NB4 (cell line): ENCODE results near the gene CT55.
"Not testable (repeated sequence)": the region's sequence is repeated elsewhere in the genome, so short reads cannot be mapped to it uniquely, and the experiment has no call there.

ENCODE experiments used
- DNase-seq: peaks from one replicate; pipeline ENCODE4 v3.0.0; 2010; ENCODE audit warnings: low read depth
- H3K4me3 ChIP-seq: one replicate; pipeline ENCODE4 v1.5.1; 2011; ENCODE audit warnings: mild to moderate bottlenecking, low read depth, low read length, moderate library complexity
- MYC ChIP-seq: IDR thresholded peaks from 2 replicates; pipeline ENCODE4 v1.6.1; 2011; ENCODE audit warnings: low read depth, low read length
- POLR2A ChIP-seq: IDR thresholded peaks from 2 replicates; pipeline ENCODE4 v1.6.1; 2011; ENCODE audit warnings: mild to moderate bottlenecking; ENCODE audit not compliant: insufficient read length; ENCODE audit errors: extremely low read depth
- TF ChIP-seq, protein P1 (sequence below): IDR thresholded peaks from one replicate; pipeline ENCODE4 v1.5.1; 2012; ENCODE audit warnings: low read depth, low read length
- TF ChIP-seq, protein P2 (sequence below): IDR thresholded peaks from 2 replicates; pipeline ENCODE4 v1.6.1; 2011; ENCODE audit warnings: low read depth, low read length

Gene CT55

GRCh38 chrX:135191838-135192237 lies 20.6 kb upstream of the CT55 start:
- H3K4me3 ChIP-seq = no peak overlapping the region
- TF ChIP-seq POLR2A = no peak
- TF ChIP-seq, protein P1, sequence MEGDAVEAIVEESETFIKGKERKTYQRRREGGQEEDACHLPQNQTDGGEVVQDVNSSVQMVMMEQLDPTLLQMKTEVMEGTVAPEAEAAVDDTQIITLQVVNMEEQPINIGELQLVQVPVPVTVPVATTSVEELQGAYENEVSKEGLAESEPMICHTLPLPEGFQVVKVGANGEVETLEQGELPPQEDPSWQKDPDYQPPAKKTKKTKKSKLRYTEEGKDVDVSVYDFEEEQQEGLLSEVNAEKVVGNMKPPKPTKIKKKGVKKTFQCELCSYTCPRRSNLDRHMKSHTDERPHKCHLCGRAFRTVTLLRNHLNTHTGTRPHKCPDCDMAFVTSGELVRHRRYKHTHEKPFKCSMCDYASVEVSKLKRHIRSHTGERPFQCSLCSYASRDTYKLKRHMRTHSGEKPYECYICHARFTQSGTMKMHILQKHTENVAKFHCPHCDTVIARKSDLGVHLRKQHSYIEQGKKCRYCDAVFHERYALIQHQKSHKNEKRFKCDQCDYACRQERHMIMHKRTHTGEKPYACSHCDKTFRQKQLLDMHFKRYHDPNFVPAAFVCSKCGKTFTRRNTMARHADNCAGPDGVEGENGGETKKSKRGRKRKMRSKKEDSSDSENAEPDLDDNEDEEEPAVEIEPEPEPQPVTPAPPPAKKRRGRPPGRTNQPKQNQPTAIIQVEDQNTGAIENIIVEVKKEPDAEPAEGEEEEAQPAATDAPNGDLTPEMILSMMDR = no peak
- TF ChIP-seq, protein P2, sequence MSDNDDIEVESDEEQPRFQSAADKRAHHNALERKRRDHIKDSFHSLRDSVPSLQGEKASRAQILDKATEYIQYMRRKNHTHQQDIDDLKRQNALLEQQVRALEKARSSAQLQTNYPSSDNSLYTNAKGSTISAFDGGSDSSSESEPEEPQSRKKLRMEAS = no peak
- TF ChIP-seq MYC = no peak
- no peak for DNase-seq

DNA sequence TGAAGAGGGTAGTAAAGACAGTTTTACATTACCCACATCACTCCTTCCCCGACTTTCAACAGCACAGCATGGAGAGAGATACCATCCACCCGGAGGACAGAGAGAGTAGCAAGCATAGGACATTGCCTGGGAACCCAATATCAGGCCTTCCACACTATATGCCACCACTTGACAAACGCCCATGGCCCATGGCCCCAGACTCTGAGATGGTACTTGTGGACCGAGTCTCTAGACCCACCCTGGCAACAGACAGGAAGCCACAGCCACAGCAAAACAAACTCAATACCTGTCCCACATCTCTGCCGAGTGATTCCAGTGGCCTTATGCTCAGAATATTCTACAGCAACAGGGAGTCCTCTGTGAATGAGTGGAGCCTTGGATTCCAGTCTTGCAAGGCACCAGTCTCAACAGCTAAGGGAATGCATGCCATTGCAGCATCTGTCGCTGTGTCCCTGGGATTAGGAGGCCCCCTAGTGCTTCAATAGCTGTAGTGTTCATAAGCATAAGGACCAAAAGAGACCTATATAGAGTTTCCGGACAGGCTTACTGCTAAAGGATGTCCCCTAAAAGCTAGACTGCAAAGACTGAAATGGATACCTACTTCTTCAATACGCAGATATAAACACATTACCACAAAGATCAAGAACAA lies 14.7 kb upstream of the CT55 start:
- TF ChIP-seq, protein P2 = no peak
- TF ChIP-seq POLR2A (no peak), MYC (no peak)
- TF ChIP-seq, protein P1 = peak; percentile 55
- DNase-seq = peak; percentile 70
- no peak overlapping the region for H3K4me3 ChIP-seq

DNA sequence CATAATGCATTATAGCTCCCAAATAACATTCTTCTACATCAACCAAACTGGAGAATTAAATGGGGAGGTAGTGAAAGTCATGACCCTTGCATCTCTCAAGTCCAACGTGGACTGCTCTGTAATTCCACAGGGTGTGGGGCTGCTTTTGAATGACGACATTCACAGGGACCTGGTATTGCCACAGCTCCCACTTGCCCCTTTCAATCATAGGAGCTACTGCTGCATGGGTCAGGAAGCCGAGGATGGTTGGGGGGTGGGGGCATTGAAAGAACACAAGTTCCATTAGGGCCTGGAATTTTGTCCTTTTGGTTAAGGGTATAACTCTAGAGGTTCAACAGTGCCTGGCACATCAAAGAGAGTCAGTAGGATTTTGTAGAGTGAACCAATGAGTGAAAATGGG lies 7.4 kb upstream of the CT55 start:
- TF ChIP-seq POLR2A (no peak), MYC (no peak)
- TF ChIP-seq, protein P1 = no peak
- TF ChIP-seq, protein P2 = no peak
- DNase-seq = no peak
- H3K4me3 ChIP-seq = no peak overlapping the region

DNA sequence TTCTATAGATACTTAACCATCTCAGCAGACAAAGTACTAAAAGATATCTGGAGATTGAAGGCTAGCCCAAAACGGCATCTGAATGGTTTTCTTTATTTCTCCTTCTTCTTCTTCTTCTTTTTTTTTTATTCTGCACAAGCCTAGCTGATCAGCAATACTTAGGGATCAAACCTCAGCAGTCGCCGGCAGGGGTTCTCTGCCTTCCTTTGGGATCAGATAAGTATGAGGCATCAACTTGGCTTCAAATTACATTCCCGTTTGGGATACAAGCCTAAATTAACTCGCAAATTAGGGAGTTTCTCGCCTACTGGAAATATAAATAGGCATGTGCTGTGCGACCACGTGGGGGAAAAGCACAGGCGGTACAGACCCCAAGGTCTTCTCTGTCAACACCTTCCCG lies 730 bp downstream of the CT55 start:
- no peak overlapping the region for H3K4me3 ChIP-seq
- TF ChIP-seq, protein P2 = no peak
- TF ChIP-seq MYC (no peak), POLR2A (no peak)
- TF ChIP-seq, protein P1 = no peak
- no peak for DNase-seq

GRCh38 chrX:135169534-135169933 lies 1.7 kb downstream of the CT55 start:
- DNase-seq, H3K4me3 ChIP-seq: not testable (repeated sequence)

DNA sequence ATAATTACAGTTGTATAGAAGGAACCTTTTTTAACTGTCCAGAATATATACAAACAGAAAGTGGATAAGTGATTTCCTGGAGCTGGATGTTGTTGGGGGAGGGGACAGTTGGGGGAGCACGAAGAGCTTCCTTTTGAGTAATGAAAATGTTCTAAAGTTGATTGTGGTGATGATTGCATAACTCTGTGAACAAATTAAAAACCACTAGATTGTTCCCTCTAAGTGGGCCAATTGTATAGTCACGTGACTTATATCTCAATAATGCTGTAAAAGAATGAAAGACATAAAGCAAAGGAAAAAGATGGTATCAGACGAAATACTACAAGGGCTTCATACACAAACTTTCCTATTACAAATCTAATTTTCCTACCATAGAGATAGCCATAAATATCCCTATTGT lies 2.7 kb downstream of the CT55 start:
- DNase-seq = peak; percentile 42
- TF ChIP-seq POLR2A (no peak), MYC (no peak)
- TF ChIP-seq, protein P1 = no peak
- TF ChIP-seq, protein P2 = no peak
- no peak overlapping the region for H3K4me3 ChIP-seq

GRCh38 chrX:135154688-135155087 lies 16.5 kb downstream of the CT55 start:
- DNase-seq, H3K4me3 ChIP-seq: not testable (repeated sequence)

GRCh38 chrX:135126145-135126544 lies 45.1 kb downstream of the CT55 start:
- not testable (repeated sequence) for DNase-seq, H3K4me3 ChIP-seq

DNA sequence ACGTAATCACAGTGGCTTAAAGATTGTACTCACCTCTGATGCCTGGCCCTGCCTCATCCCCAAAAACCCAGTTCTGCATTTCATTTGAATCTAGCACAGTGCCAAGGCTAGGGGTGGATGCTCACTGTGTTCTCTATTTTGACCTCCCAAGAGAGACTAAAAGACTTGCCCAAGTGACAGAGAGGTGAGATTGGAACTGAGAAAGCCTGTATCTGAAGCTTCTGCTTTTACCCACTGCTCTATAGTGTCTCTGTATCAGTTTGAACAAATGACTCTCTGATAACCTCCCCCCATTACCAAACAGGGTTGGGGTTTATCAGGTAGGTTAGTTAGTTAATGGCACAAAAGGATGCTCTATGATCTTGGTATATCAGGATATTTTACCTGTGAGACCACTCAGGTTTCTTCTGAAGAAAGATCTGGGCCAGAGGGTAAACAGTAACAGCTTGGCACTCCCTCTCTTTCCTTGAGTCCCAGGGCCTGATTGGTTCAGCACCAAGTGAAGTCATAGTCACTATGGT lies 51.1 kb downstream of the CT55 start, which contains the start of gene ETDB:
Gene ETDB, minus strand, starts transcription at position 471 of the 521 bp plus-strand sequence. CDS start 1,265 bp downstream, outside the sequence.
- not testable (repeated sequence) for H3K4me3 ChIP-seq, DNase-seq

GRCh38 chrX:135116064-135116463 lies 55.1 kb downstream of the CT55 start:
- H3K4me3 ChIP-seq, DNase-seq: not testable (repeated sequence)
